K562 (cell line): Measurements from ENCODE around the gene DYRK1A. TPM values are rescaled to one million over a fixed set of nuclear protein-coding genes. Genes with fewer than 3 reads are reported as not detected.

Source experiments
- ARID2 ChIP-seq: fragments of 450-650 bp; IDR thresholded peaks from 2 replicates; pipeline ENCODE4 v1.6.1; 2017; ENCODE audit warnings: antibody characterized with exemption, mild to moderate bottlenecking
- HDAC6 ChIP-seq: IDR thresholded peaks from 2 replicates; pipeline ENCODE4 v1.6.1; 2012; ENCODE audit warnings: low read depth, mild to moderate bottlenecking, control low read depth, inconsistent platforms, low read length, moderate library complexity
- MEIS2 ChIP-seq: fragments of 450-650 bp; IDR thresholded peaks from 2 replicates; pipeline ENCODE4 v1.6.1; 2014; ENCODE audit warnings: mild to moderate bottlenecking; ENCODE audit not compliant: partially characterized antibody
- MXI1 ChIP-seq: IDR thresholded peaks from 2 replicates; pipeline ENCODE4 v1.6.1; 2011; ENCODE audit warnings: low read depth, mild to moderate bottlenecking, improper control_type of control experiment, low read length
- NFE2L1 ChIP-seq: fragments of 450-650 bp; IDR thresholded peaks from 2 replicates; pipeline ENCODE4 v1.6.1; 2016; ENCODE audit warnings: missing genetic modification characterization, low read depth, mild to moderate bottlenecking, missing compliant biosample characterization, moderate library complexity, borderline replicate concordance
- NFYB ChIP-seq: IDR thresholded peaks from 2 replicates; pipeline ENCODE4 v1.6.1; 2011; ENCODE audit warnings: mild to moderate bottlenecking, moderate library complexity; ENCODE audit not compliant: insufficient read length; ENCODE audit errors: extremely low read depth
- PML ChIP-seq: IDR thresholded peaks from 2 replicates; pipeline ENCODE4 v1.6.1; 2012; ENCODE audit warnings: low read length, inconsistent platforms
- ZNF146 ChIP-seq: IDR thresholded peaks from one replicate; pipeline ENCODE4 v1.6.1; 2018; ENCODE audit warnings: missing compliant biosample characterization; ENCODE audit not compliant: unreplicated experiment
- ZNF444 ChIP-seq: fragments of 250-450 bp; sonication (Bioruptor Pico); IDR thresholded peaks from 2 replicates; pipeline ENCODE4 v1.4.0; 2020; ENCODE audit warnings: mild to moderate bottlenecking, moderate library complexity
- ZNF668 ChIP-seq: fragments of 250-450 bp; sonication (Bioruptor Pico); IDR thresholded peaks from 2 replicates; pipeline ENCODE4 v1.8.0; 2022; ENCODE audit warnings: mild to moderate bottlenecking, inconsistent platforms
- ZNF778 ChIP-seq: fragments of 450-650 bp; formaldehyde crosslinking; IDR thresholded peaks from 2 replicates; pipeline ENCODE4 v1.4.0; 2020; ENCODE audit warnings: mild to moderate bottlenecking, moderate library complexity
- polyA plus RNA-seq, 8 experiments: library from polyadenylated mRNA; depleted of rRNA in 4 of 8; stranded (reverse) in 5 of 8; unstranded in 3 of 8; fragments of >200 nt; fragmentation: Nextera tagmentation in 2 of 8; fragmentation: Illumina TruSeq in 1 of 8; extraction: Ambion mirVana in 2 of 8; extraction: Trizol in 1 of 8; gene quantifications; 2 replicates each; pipeline versions ENCODE4 v1.2.1 to v1.2.3, GENCODE V29; 2011 to 2014; ENCODE audit warnings: inconsistent platforms in 1 of 8, missing spikeins in 1 of 8
- total RNA-seq, 7 experiments: library from RNA; depleted of rRNA in 6 of 7; stranded (reverse); fragments of >200 nt in 6 of 7; fragmentation: Illumina TruSeq in 2 of 7; extraction: Trizol in 2 of 7; gene quantifications; 2 replicates each; pipeline versions ENCODE4 v1.2.1 to v1.2.3, GENCODE V29; 2011 to 2021; ENCODE audit warnings: low replicate concordance in 1 of 7
- TF ChIP-seq, protein P1 (sequence below): fragments of 250-450 bp; sonication (Bioruptor Pico); IDR thresholded peaks from 2 replicates; pipeline ENCODE4 v1.8.0; 2021; ENCODE audit warnings: borderline replicate concordance, mild to moderate bottlenecking, moderate library complexity; ENCODE audit not compliant: poor library complexity, severe bottlenecking
- TF ChIP-seq, protein P2 (sequence below): sonication (generic); formaldehyde crosslinking; IDR thresholded peaks from 2 replicates; pipeline ENCODE4 v1.8.0; 2022; ENCODE audit warnings: missing genetic modification reagents, mild to moderate bottlenecking, borderline replicate concordance
- TF ChIP-seq, protein P3 (sequence below): fragments of 200-600 bp; sonication (generic); IDR thresholded peaks from one replicate; pipeline ENCODE4 v1.6.1; 2012; ENCODE audit warnings: mild to moderate bottlenecking, low read depth, low read length, inconsistent platforms

Gene DYRK1A
- total and polyA plus RNA-seq, 9 of the 15 experiments (the other 6 are each of a cell fraction or from before 2014, with no cell fraction given): 3.7 to 64.8 (median 42.3) TPM

DNA sequence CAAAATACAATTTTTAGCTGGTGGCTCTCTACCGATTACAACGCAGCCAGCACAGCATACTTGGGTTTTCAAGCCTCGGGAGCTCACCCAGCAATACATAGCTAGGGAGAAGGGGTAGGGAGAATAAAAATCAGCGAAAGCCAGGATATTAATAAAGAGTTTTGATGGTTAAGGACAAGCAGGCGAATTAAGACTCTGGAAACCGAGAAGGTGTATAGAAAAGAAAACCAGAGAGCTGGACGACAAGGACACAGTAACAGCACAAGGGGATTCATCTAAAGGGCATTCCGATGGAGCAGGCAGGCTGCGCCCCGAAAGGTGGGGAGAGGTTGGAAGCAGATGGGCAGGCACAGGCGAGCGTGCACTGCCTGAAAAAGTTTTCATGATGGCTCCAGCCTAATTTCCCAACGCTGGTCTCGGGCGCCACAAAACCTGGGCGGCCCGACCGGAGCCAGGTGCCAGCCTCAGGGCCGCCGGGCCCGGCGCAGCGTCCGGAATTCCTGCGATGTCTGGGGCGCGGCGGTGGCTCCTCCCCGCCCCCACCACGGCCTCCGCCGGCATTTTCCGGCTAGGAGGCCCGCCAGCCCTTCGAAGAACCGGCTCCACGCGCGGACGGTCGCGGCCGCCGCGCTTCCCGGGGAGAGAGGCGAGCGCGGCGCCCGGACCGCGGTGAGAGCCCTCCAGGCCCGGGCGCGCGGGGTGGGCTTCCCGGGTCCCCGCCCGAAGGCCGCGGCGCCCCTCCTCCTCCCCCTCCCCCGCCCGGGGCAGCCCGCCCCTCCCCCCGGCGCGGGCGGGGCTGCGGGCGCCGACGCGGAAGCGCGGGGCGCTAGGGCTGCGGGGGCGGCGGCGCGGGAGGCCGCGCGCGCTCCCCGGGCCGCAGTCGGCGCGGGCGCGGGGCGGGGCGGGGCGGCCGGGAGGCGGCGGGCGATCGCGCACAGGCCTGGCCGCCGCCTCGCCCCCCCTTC is 774 bp upstream of the DYRK1A start (continued):
- TF ChIP-seq PML: no peak
- TF ChIP-seq ZNF778 (CRISPR knock-in tag): no peak
- TF ChIP-seq HDAC6: no peak
- TF ChIP-seq MEIS2: no peak
- no peak for TF ChIP-seq NFE2L1 (tag)
- no peak for TF ChIP-seq ZNF668 (CRISPR knock-in tag)
- TF ChIP-seq, protein P1, sequence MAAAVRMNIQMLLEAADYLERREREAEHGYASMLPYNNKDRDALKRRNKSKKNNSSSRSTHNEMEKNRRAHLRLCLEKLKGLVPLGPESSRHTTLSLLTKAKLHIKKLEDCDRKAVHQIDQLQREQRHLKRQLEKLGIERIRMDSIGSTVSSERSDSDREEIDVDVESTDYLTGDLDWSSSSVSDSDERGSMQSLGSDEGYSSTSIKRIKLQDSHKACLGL: no peak
- TF ChIP-seq, protein P2, sequence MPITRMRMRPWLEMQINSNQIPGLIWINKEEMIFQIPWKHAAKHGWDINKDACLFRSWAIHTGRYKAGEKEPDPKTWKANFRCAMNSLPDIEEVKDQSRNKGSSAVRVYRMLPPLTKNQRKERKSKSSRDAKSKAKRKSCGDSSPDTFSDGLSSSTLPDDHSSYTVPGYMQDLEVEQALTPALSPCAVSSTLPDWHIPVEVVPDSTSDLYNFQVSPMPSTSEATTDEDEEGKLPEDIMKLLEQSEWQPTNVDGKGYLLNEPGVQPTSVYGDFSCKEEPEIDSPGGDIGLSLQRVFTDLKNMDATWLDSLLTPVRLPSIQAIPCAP: no peak
- peak; percentile 67; the same call in 1 of the 2 replicates for TF ChIP-seq ZNF444
- TF ChIP-seq, protein P3, sequence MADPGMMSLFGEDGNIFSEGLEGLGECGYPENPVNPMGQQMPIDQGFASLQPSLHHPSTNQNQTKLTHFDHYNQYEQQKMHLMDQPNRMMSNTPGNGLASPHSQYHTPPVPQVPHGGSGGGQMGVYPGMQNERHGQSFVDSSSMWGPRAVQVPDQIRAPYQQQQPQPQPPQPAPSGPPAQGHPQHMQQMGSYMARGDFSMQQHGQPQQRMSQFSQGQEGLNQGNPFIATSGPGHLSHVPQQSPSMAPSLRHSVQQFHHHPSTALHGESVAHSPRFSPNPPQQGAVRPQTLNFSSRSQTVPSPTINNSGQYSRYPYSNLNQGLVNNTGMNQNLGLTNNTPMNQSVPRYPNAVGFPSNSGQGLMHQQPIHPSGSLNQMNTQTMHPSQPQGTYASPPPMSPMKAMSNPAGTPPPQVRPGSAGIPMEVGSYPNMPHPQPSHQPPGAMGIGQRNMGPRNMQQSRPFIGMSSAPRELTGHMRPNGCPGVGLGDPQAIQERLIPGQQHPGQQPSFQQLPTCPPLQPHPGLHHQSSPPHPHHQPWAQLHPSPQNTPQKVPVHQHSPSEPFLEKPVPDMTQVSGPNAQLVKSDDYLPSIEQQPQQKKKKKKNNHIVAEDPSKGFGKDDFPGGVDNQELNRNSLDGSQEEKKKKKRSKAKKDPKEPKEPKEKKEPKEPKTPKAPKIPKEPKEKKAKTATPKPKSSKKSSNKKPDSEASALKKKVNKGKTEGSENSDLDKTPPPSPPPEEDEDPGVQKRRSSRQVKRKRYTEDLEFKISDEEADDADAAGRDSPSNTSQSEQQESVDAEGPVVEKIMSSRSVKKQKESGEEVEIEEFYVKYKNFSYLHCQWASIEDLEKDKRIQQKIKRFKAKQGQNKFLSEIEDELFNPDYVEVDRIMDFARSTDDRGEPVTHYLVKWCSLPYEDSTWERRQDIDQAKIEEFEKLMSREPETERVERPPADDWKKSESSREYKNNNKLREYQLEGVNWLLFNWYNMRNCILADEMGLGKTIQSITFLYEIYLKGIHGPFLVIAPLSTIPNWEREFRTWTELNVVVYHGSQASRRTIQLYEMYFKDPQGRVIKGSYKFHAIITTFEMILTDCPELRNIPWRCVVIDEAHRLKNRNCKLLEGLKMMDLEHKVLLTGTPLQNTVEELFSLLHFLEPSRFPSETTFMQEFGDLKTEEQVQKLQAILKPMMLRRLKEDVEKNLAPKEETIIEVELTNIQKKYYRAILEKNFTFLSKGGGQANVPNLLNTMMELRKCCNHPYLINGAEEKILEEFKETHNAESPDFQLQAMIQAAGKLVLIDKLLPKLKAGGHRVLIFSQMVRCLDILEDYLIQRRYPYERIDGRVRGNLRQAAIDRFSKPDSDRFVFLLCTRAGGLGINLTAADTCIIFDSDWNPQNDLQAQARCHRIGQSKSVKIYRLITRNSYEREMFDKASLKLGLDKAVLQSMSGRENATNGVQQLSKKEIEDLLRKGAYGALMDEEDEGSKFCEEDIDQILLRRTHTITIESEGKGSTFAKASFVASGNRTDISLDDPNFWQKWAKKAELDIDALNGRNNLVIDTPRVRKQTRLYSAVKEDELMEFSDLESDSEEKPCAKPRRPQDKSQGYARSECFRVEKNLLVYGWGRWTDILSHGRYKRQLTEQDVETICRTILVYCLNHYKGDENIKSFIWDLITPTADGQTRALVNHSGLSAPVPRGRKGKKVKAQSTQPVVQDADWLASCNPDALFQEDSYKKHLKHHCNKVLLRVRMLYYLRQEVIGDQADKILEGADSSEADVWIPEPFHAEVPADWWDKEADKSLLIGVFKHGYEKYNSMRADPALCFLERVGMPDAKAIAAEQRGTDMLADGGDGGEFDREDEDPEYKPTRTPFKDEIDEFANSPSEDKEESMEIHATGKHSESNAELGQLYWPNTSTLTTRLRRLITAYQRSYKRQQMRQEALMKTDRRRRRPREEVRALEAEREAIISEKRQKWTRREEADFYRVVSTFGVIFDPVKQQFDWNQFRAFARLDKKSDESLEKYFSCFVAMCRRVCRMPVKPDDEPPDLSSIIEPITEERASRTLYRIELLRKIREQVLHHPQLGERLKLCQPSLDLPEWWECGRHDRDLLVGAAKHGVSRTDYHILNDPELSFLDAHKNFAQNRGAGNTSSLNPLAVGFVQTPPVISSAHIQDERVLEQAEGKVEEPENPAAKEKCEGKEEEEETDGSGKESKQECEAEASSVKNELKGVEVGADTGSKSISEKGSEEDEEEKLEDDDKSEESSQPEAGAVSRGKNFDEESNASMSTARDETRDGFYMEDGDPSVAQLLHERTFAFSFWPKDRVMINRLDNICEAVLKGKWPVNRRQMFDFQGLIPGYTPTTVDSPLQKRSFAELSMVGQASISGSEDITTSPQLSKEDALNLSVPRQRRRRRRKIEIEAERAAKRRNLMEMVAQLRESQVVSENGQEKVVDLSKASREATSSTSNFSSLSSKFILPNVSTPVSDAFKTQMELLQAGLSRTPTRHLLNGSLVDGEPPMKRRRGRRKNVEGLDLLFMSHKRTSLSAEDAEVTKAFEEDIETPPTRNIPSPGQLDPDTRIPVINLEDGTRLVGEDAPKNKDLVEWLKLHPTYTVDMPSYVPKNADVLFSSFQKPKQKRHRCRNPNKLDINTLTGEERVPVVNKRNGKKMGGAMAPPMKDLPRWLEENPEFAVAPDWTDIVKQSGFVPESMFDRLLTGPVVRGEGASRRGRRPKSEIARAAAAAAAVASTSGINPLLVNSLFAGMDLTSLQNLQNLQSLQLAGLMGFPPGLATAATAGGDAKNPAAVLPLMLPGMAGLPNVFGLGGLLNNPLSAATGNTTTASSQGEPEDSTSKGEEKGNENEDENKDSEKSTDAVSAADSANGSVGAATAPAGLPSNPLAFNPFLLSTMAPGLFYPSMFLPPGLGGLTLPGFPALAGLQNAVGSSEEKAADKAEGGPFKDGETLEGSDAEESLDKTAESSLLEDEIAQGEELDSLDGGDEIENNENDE: no peak
- peak; percentile 40; the same call in 1 of the 2 replicates for TF ChIP-seq ARID2
- TF ChIP-seq ZNF146 (CRISPR knock-in tag): no peak
- no peak for TF ChIP-seq NFYB
- TF ChIP-seq MXI1: no peak
